ENCODE data around the gene IDS. TPM values are rescaled to one million over a fixed set of nuclear protein-coding genes. Genes with fewer than 3 reads are reported as not detected.

IDS gene
- total and polyA plus RNA-seq, 2 donors (not counting 1 experiment from before 2014, with no cell fraction given): 36.2 to 65.0 TPM

DNA sequence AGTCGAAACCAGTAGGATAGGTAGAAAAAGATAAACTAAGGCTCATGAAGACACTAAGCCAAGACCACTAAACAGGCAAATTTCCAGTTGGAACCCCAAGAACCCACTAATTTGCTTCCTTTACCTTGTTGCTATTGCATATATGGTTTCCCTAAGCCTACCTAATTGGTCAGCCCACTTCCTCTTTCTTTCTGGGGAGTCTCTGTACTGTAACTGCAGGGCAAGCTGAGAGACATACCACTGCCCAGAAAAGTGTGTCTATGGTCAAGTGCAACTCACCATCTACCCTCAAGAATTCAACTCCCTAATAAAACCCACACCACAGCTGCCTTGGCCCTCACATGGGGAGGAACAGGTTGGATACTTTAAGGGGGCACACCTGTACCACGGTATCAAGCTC lies 28.6 kb downstream of the IDS start:
- Histone ChIP-seq H3K9me3 (ENCODE audit: control insufficient read depth, insufficient read depth, low read depth, low read length) (no peaks in the 10 kb centered on the region), H3K36me3 (ENCODE audit: control insufficient read depth, insufficient read depth, low read length) (no peaks in the 10 kb centered on the region), H3K9ac (ENCODE audit: insufficient read depth, low read length) (no peak overlapping the region), H3K27ac (ENCODE audit: insufficient read depth, low read length) (no peak overlapping the region), H3K79me2 (ENCODE audit: control insufficient read depth, insufficient read depth, low read length) (no peaks in the 10 kb centered on the region), H4K20me1 (ENCODE audit: control insufficient read depth, extremely low read depth, insufficient read depth, low read length) (no peaks in the 10 kb centered on the region), H3K27me3 (ENCODE audit: control insufficient read depth, insufficient read depth, low read length) (no peaks in the 10 kb centered on the region), H3K4me2 (ENCODE audit: extremely low read depth, insufficient read depth, low read length) (no peak overlapping the region), H2AFZ (ENCODE audit: low read length) (no peak overlapping the region), H3K4me3 (replicated peaks in 1 of 4; ENCODE audit: control extremely low read depth in 1 of 4, insufficient read depth in 1 of 4, low read depth in 3 of 4, low read length in 4 of 4) (no peak overlapping the region), H3K4me1 (ENCODE audit: control insufficient read depth, extremely low read depth, insufficient read depth, low read length) (no peaks in the 10 kb centered on the region)
- no peak for DNase-seq (ENCODE audit: low read depth in 2 of 2)
- TF ChIP-seq EZH2 (IDR thresholded peaks at IDR 0.05; ENCODE audit: low read length, missing control alignments): no peak
- TF ChIP-seq, protein P1, sequence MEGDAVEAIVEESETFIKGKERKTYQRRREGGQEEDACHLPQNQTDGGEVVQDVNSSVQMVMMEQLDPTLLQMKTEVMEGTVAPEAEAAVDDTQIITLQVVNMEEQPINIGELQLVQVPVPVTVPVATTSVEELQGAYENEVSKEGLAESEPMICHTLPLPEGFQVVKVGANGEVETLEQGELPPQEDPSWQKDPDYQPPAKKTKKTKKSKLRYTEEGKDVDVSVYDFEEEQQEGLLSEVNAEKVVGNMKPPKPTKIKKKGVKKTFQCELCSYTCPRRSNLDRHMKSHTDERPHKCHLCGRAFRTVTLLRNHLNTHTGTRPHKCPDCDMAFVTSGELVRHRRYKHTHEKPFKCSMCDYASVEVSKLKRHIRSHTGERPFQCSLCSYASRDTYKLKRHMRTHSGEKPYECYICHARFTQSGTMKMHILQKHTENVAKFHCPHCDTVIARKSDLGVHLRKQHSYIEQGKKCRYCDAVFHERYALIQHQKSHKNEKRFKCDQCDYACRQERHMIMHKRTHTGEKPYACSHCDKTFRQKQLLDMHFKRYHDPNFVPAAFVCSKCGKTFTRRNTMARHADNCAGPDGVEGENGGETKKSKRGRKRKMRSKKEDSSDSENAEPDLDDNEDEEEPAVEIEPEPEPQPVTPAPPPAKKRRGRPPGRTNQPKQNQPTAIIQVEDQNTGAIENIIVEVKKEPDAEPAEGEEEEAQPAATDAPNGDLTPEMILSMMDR (conservative IDR thresholded peaks at IDR 0.05 in 1 of 2, IDR thresholded peaks at IDR 0.05 in 1 of 2; ENCODE audit: low read depth in 1 of 2, low read length in 2 of 2): no peak

DNA sequence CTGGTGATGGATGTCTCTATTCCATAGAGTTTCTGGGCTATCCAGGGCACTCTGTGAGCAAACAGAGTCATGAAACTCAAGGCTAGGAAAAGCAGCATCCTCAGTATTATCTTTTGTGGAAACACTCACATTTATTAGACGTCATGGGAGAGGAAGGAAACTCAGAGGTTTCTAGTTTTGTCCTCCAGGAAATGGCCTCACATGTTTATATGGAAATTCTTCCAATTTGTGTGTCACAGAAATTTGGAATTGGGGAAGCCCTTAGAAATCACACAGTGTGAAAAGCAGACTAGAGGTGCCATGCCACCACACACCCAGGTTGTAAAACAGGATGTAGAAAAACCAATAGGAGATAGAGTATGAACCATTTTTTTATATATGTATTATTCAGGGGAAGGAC lies 31.1 kb downstream of the IDS start:
- no peak overlapping the region for H3K27ac ChIP-seq (ENCODE audit: insufficient read depth, low read length)
- TF ChIP-seq EZH2 (IDR thresholded peaks at IDR 0.05; ENCODE audit: low read length, missing control alignments): no peak
- TF ChIP-seq, protein P1 (conservative IDR thresholded peaks at IDR 0.05 in 1 of 2, IDR thresholded peaks at IDR 0.05 in 1 of 2; ENCODE audit: low read depth in 1 of 2, low read length in 2 of 2): no peak

DNA sequence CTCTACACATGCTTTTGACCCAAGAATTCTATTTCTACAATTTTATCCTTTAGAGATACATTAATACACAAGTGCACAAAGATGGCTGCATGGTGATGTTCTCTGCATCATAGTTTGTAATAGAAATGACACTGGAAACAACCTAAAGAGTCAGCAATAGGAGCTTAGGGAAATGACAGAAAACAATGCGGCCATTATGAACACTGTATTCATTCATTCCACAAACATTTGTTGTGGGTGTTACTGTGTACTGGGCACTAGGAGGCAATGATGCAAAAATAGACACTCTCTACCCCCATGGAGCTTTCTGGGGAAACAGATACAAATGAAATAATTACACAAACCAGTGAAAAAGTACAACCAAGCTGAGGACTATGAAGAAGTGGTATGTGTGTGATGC lies 32.0 kb downstream of the IDS start:
- Histone ChIP-seq H4K20me1 (ENCODE audit: control insufficient read depth, extremely low read depth, insufficient read depth, low read length) (no peaks in the 10 kb centered on the region), H3K27ac (ENCODE audit: insufficient read depth, low read length) (no peak overlapping the region), H3K4me1 (ENCODE audit: control insufficient read depth, extremely low read depth, insufficient read depth, low read length) (no peaks in the 10 kb centered on the region), H3K4me2 (ENCODE audit: extremely low read depth, insufficient read depth, low read length) (no peak overlapping the region), H3K79me2 (ENCODE audit: control insufficient read depth, insufficient read depth, low read length) (no peaks in the 10 kb centered on the region), H3K36me3 (ENCODE audit: control insufficient read depth, insufficient read depth, low read length) (no peaks in the 10 kb centered on the region), H3K9ac (ENCODE audit: insufficient read depth, low read length) (no peak overlapping the region), H3K9me3 (ENCODE audit: control insufficient read depth, insufficient read depth, low read depth, low read length) (no peaks in the 10 kb centered on the region), H3K4me3 (replicated peaks in 1 of 4; ENCODE audit: control extremely low read depth in 1 of 4, insufficient read depth in 1 of 4, low read depth in 3 of 4, low read length in 4 of 4) (no peak overlapping the region), H2AFZ (ENCODE audit: low read length) (no peak overlapping the region), H3K27me3 (ENCODE audit: control insufficient read depth, insufficient read depth, low read length) (no peaks in the 10 kb centered on the region)
- TF ChIP-seq EZH2 (IDR thresholded peaks at IDR 0.05; ENCODE audit: low read length, missing control alignments): no peak
- TF ChIP-seq, protein P1 (conservative IDR thresholded peaks at IDR 0.05 in 1 of 2, IDR thresholded peaks at IDR 0.05 in 1 of 2; ENCODE audit: low read depth in 1 of 2, low read length in 2 of 2): no peak
- no peak for DNase-seq (ENCODE audit: low read depth in 2 of 2)

More for the DNA sequence above, 31.1 kb downstream of the IDS start:
- Histone ChIP-seq H4K20me1 (ENCODE audit: control insufficient read depth, extremely low read depth, insufficient read depth, low read length) (no peaks in the 10 kb centered on the region), H3K79me2 (ENCODE audit: control insufficient read depth, insufficient read depth, low read length) (no peaks in the 10 kb centered on the region), H3K9me3 (ENCODE audit: control insufficient read depth, insufficient read depth, low read depth, low read length) (no peaks in the 10 kb centered on the region), H3K4me2 (ENCODE audit: extremely low read depth, insufficient read depth, low read length) (no peak overlapping the region), H3K9ac (ENCODE audit: insufficient read depth, low read length) (no peak overlapping the region), H3K4me3 (replicated peaks in 1 of 4; ENCODE audit: control extremely low read depth in 1 of 4, insufficient read depth in 1 of 4, low read depth in 3 of 4, low read length in 4 of 4) (no peak overlapping the region), H2AFZ (ENCODE audit: low read length) (no peak overlapping the region), H3K4me1 (ENCODE audit: control insufficient read depth, extremely low read depth, insufficient read depth, low read length) (no peaks in the 10 kb centered on the region), H3K27me3 (ENCODE audit: control insufficient read depth, insufficient read depth, low read length) (no peaks in the 10 kb centered on the region), H3K36me3 (ENCODE audit: control insufficient read depth, insufficient read depth, low read length) (no peaks in the 10 kb centered on the region)
- no peak for DNase-seq (ENCODE audit: low read depth in 2 of 2)
